RWPE2 (cell line): ENCODE data around the gene ANXA11.

Source experiments
- ATAC-seq: fragments of 200-7000 bp; cut with Tn5 transposase; 3 replicates; pipeline ENCODE4 v1.9.1; 2021; ENCODE audit warnings: low read depth
- DNase-seq: peaks from one replicate; pipeline ENCODE4 v3.0.0-alpha.2; 2020; ENCODE audit warnings: low spot score
- H3K27ac ChIP-seq: fragments of 450-650 bp; 2 replicates; pipeline ENCODE4 v1.5.1; 2017; ENCODE audit warnings: mild to moderate bottlenecking; ENCODE audit not compliant: poor library complexity, severe bottlenecking
- H3K27me3 ChIP-seq: fragments of 250-450 bp; sonication (Bioruptor Pico); 2 replicates; pipeline ENCODE4 v1.5.1; 2021; ENCODE audit warnings: mild to moderate bottlenecking, moderate library complexity; ENCODE audit not compliant: insufficient read depth, poor library complexity, severe bottlenecking
- H3K36me3 ChIP-seq: fragments of 250-450 bp; sonication (Bioruptor Pico); 2 replicates; pipeline ENCODE4 v1.5.1; 2020; ENCODE audit warnings: low read depth, mild to moderate bottlenecking, moderate library complexity
- H3K4me1 ChIP-seq: fragments of 250-450 bp; sonication (Bioruptor Pico); 2 replicates; pipeline ENCODE4 v1.5.1; 2021; ENCODE audit warnings: mild to moderate bottlenecking, moderate library complexity; ENCODE audit not compliant: insufficient read depth, poor library complexity, severe bottlenecking
- H3K4me3 ChIP-seq: fragments of 250-450 bp; sonication (Bioruptor Pico); 2 replicates; pipeline ENCODE4 v1.5.1; 2021; ENCODE audit warnings: mild to moderate bottlenecking, moderate library complexity; ENCODE audit not compliant: severe bottlenecking
- H3K9me3 ChIP-seq: fragments of 250-450 bp; sonication (Bioruptor Pico); 2 replicates; pipeline ENCODE4 v1.5.1; 2021; ENCODE audit warnings: mild to moderate bottlenecking, moderate library complexity; ENCODE audit not compliant: severe bottlenecking
- TF ChIP-seq, protein P1 (sequence below): fragments of 450-650 bp; IDR thresholded peaks from one replicate; pipeline ENCODE4 v1.5.1; 2017; ENCODE audit warnings: mild to moderate bottlenecking, moderate library complexity; ENCODE audit not compliant: poor library complexity, severe bottlenecking

Gene ANXA11

DNA sequence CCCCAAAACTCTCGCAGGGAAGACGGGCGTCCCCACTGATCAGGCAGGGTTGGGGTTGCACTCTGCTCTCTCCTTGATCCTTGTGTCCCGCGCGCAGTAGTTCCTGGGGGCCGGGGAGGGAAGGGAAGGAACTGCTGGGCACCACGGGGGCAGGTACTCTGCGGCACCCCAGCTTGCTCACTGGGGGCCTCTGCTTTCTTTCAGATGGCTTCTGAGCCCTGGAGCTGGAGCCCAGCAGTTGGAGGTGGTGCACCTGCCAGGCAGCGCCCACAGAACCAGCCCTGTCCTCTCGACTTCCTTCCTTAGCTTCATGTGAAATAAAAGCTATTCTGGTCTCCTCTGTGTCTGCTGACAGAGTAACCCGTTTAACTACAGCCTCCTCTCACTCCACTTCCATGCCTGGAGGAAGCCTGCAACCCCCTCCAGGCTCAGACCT lies 60.6 kb downstream of the ANXA11 start:
- Histone ChIP-seq H3K36me3 (no peaks in the 10 kb centered on the region), H3K4me3 (no peak overlapping the region), H3K27me3 (no peaks in the 10 kb centered on the region), H3K4me1 (peaks cover 14% of the 10 kb centered on the region), H3K27ac (no peak overlapping the region), H3K9me3 (no peaks in the 10 kb centered on the region)
- peak; percentile 18; the same call in 2 of the 3 replicates for ATAC-seq
- TF ChIP-seq, protein P1, sequence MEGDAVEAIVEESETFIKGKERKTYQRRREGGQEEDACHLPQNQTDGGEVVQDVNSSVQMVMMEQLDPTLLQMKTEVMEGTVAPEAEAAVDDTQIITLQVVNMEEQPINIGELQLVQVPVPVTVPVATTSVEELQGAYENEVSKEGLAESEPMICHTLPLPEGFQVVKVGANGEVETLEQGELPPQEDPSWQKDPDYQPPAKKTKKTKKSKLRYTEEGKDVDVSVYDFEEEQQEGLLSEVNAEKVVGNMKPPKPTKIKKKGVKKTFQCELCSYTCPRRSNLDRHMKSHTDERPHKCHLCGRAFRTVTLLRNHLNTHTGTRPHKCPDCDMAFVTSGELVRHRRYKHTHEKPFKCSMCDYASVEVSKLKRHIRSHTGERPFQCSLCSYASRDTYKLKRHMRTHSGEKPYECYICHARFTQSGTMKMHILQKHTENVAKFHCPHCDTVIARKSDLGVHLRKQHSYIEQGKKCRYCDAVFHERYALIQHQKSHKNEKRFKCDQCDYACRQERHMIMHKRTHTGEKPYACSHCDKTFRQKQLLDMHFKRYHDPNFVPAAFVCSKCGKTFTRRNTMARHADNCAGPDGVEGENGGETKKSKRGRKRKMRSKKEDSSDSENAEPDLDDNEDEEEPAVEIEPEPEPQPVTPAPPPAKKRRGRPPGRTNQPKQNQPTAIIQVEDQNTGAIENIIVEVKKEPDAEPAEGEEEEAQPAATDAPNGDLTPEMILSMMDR, result no peak
- no peak for DNase-seq

DNA sequence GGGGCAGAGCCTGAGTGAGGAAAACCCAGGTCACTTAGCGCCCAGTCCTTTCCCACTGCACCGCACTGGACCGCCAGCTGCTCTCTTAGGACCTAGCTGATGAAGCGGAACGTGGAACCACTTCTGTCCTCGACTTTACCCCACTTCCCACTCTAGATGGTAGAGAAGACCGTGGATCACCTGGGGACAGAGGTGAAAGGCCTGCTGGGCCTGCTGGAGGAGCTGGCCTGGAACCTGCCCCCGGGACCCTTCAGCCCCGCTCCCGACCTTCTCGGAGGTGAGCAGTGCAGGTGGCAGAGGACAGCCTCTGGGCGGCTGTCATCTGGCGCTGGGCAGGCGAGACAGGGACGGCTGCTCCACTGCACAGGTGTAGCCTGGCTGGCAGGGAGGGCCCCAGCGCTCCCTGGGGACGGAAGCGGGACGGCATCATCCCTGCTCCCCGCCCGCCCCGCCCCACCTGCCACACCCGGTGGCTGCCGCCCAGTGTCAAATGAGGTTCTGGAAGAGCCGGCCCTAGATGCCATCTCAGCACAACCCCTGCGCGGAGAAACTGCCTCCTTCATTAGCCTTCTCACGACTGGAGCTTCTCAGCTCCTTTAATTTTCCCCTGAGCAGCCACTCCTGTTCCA lies 61.2 kb downstream of the ANXA11 start:
- no peaks in the 10 kb centered on the region for H3K27me3 ChIP-seq
- peaks cover 14% of the 10 kb centered on the region for H3K4me1 ChIP-seq
- DNase-seq (no peak), ATAC-seq (peak; percentile 54)
- H3K4me3 ChIP-seq, result no peak overlapping the region
- TF ChIP-seq, protein P1, result no peak
- H3K36me3 ChIP-seq, result no peaks in the 10 kb centered on the region
- no peaks in the 10 kb centered on the region for H3K9me3 ChIP-seq
- H3K27ac ChIP-seq, result no peak overlapping the region

DNA sequence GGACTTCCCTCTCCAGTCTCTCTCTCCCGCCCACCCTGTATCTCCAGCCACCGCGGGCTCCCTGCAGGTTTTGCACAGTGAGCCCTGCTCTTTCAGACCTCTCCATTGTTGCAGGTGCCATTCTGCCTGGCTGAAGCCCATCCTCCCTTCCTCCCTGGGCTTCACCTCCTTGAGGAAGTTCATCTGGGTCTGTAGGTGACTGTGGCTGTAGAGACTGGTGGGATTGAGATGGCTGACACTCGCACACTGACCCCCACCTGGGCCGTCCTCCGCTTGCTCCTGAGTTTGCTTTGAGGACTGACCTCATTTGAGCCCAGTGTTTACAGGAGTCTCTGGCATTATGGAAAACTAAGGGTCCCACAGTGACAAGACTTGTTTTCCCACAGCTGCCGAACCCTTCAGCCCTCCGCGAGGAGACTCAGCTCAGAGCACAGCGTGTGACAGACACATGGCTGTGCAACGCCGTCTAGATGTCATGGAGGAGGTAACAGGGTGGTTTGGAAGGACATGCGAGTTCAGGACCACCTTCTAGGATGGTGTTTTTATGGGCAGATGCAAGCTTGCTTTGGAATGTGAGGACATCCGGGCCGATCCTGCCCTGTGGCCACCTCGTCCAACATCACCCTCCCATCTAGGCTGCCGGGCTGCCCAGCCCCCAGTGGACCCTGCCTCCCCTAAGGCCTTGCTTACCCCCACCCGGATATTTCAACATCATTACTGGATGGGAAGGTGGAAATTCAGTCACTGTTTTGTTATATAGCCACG lies 63.5 kb downstream of the ANXA11 start:
- Histone ChIP-seq H3K9me3 (no peaks in the 10 kb centered on the region), H3K27me3 (no peaks in the 10 kb centered on the region), H3K27ac (no peak overlapping the region), H3K4me1 (peaks cover 14% of the 10 kb centered on the region), H3K4me3 (no peak overlapping the region), H3K36me3 (no peaks in the 10 kb centered on the region)
- ATAC-seq (no peak), DNase-seq (no peak)
- TF ChIP-seq, protein P1, result no peak

DNA sequence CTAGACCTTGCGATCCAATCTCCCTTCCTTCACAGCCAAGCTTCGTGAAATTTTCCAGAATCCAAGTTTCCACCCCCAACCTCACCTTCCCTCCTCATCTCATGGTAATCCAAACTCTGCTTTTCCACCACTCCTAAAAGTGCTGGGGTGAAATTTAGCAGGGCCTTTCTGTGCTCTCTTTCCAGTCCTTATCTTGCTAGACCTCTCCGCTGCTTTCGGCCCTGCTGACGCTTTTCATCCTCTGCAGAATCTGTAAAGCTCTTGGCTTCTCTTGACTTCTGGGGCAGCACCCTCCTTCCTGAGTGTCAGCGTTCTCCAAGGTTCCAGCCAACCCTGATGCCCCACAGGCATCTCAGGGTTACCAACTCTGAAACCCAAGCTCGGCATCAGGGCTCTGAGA lies 65.1 kb downstream of the ANXA11 start:
- Histone ChIP-seq H3K9me3 (no peaks in the 10 kb centered on the region), H3K27ac (no peak overlapping the region), H3K36me3 (no peaks in the 10 kb centered on the region), H3K4me1 (peaks cover 5% of the 10 kb centered on the region), H3K27me3 (no peaks in the 10 kb centered on the region), H3K4me3 (no peak overlapping the region)
- TF ChIP-seq, protein P1, result no peak
- ATAC-seq (no peak), DNase-seq (no peak)

DNA sequence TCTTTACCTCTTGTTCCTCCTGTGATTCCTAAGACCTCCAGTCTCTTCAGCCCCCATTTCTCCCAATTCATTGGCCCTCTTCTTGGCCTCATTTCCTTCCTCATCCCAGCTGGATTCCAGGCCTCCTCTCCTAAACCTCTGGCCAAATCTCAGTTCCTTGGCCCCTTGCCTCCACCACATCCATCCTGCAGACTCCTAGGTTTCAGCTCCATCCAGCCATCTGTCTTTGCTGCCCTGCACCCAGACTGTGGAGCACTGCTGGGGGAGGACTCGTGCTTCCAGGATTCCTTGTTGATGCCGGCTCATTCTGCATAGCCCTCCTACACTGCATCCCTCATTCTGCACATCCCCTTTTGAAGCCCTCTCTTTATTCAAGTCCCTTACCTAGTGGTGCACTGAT lies 66.1 kb downstream of the ANXA11 start:
- H3K9me3 ChIP-seq, result no peaks in the 10 kb centered on the region
- H3K4me3 ChIP-seq, result no peak overlapping the region
- H3K4me1 ChIP-seq, result peaks cover 4% of the 10 kb centered on the region
- ATAC-seq (no peak), DNase-seq (no peak)
- no peaks in the 10 kb centered on the region for H3K27me3 ChIP-seq
- TF ChIP-seq, protein P1, result no peak
- H3K36me3 ChIP-seq, result no peaks in the 10 kb centered on the region
- no peak overlapping the region for H3K27ac ChIP-seq
